ENCODE results near the gene ALG1.
A peak's percentile ranks its signal among the peaks of the same experiment; 100 is the strongest.
"Not testable (repeated sequence)": the region's sequence is repeated elsewhere in the genome, so short reads cannot be mapped to it uniquely, and the experiment has no call there.

Gene ALG1

GRCh38 chr16:5075637-5076036, 4.0 kb downstream of the ALG1 start:
- POLR2A ChIA-PET, result no interaction called here
- TF ChIP-seq ELF4 (IDR thresholded peaks at IDR 0.05) (no peak), ARNT (IDR thresholded peaks at IDR 0.05) (no peak), SP1 (IDR thresholded peaks at IDR 0.05) (no peak), CTBP1 (IDR thresholded peaks at IDR 0.05; ENCODE audit: borderline replicate concordance) (no peak), TARDBP (IDR thresholded peaks at IDR 0.05) (no peak), BHLHE40 (IDR thresholded peaks at IDR 0.05; ENCODE audit: borderline replicate concordance) (no peak), FOXK2 (IDR thresholded peaks at IDR 0.05) (no peak), PKNOX1 (IDR thresholded peaks at IDR 0.05) (no peak), FOXM1 (IDR thresholded peaks at IDR 0.05; ENCODE audit: borderline replicate concordance) (no peak), SUZ12 (IDR thresholded peaks at IDR 0.05) (no peak), L3MBTL2 (conservative IDR thresholded peaks at IDR 0.05) (no peak), LEF1 (IDR thresholded peaks at IDR 0.05; ENCODE audit: borderline replicate concordance) (no peak), NFRKB (IDR thresholded peaks at IDR 0.05) (no peak), FOXA1 (IDR thresholded peaks at IDR 0.05) (no peak), HDGF (IDR thresholded peaks at IDR 0.05; ENCODE audit: borderline replicate concordance) (no peak)
- CTCF ChIA-PET, result no interaction called here
- no peak for DNase-seq (ENCODE audit: extremely low spot score)

DNA sequence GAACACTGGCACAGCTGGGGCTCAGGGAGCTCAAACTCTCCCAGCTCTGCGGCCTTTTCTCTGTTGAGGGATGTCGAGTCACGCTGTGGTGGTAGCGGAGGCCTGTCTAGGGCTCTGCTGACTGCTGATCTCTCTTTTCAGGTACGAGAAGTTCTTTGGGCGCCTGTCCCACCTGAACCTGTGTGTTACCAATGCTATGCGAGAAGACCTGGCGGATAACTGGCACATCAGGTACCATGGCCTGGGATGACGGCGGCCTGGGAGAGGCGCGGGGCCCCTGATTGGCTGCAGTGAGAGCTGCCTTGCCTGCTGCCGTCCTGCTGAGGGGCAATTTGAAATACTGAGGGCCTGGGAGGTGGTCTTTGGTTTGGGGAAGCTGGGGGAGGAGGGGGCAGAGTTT, 5.7 kb downstream of the ALG1 start:
- no peak for DNase-seq (ENCODE audit: extremely low spot score)
- TF ChIP-seq LEF1 (IDR thresholded peaks at IDR 0.05; ENCODE audit: borderline replicate concordance), result no peak
- no peak for TF ChIP-seq HDGF (IDR thresholded peaks at IDR 0.05; ENCODE audit: borderline replicate concordance)
- TF ChIP-seq ELF4 (IDR thresholded peaks at IDR 0.05), result no peak
- TF ChIP-seq FOXK2 (IDR thresholded peaks at IDR 0.05), result no peak
- no peak for TF ChIP-seq L3MBTL2 (conservative IDR thresholded peaks at IDR 0.05)
- ChIA-PET POLR2A (no interaction called here), CTCF (no interaction called here)

GRCh38 chr16:5078626-5079025, 7.0 kb downstream of the ALG1 start:
- TF ChIP-seq FOXA1 (IDR thresholded peaks at IDR 0.05) (no peak), ELF4 (IDR thresholded peaks at IDR 0.05) (no peak), BHLHE40 (IDR thresholded peaks at IDR 0.05; ENCODE audit: borderline replicate concordance) (no peak), SUZ12 (IDR thresholded peaks at IDR 0.05) (no peak), TARDBP (IDR thresholded peaks at IDR 0.05) (no peak), FOXM1 (IDR thresholded peaks at IDR 0.05; ENCODE audit: borderline replicate concordance) (no peak), NFRKB (IDR thresholded peaks at IDR 0.05) (no peak), FOXK2 (IDR thresholded peaks at IDR 0.05) (no peak), SP1 (IDR thresholded peaks at IDR 0.05) (no peak), LEF1 (IDR thresholded peaks at IDR 0.05; ENCODE audit: borderline replicate concordance) (no peak), PKNOX1 (IDR thresholded peaks at IDR 0.05) (no peak), L3MBTL2 (conservative IDR thresholded peaks at IDR 0.05) (no peak)
- CTCF ChIA-PET, result no interaction called here
- DNase-seq (ENCODE audit: extremely low spot score), result no peak
- POLR2A ChIA-PET, result no interaction called here

DNA sequence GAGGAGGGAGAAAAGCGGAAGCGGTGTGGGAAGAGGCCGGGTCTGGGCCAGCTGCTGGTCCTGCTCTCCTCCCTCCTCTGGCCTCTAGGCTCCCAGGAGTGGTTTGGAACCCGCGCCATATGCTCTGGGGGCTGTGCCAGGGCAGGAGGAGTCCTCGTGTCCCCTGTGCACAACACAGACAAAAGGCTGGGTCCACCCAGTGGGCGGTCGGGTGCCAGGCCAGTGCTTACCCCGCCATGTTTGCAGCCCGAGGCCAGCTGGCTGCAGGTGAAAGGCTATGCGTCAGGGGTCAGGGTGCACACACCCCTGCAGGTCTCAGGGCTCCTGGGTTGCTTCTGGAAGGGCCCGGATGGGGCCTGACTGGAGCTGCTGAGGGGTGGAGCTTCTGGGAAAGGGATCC, 8.8 kb downstream of the ALG1 start:
- POLR2A ChIA-PET; CTCF ChIA-PET; DNase-seq (ENCODE audit: extremely low spot score): not testable (repeated sequence)

DNA sequence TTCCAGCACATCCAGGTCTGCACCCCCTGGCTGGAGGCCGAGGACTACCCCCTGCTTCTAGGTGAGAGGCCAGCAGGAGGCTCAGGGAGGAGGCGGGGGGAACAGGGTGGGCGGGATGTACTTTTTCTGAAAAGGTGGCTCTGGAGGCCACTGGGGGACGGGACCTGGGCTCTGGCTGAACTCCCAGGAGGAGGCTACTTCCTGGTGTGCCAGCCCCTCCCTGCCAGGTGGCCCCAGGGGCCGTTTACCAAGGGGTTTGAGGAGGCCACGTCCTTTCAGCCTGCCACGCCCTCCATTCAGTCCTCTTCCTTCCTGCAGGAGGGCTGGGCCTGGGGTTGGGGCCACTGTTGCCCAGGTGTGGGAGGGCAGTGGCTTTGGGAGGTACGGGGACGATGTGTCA, 9.4 kb downstream of the ALG1 start:
- DNase-seq (ENCODE audit: extremely low spot score); POLR2A ChIA-PET; CTCF ChIA-PET: not testable (repeated sequence)

DNA sequence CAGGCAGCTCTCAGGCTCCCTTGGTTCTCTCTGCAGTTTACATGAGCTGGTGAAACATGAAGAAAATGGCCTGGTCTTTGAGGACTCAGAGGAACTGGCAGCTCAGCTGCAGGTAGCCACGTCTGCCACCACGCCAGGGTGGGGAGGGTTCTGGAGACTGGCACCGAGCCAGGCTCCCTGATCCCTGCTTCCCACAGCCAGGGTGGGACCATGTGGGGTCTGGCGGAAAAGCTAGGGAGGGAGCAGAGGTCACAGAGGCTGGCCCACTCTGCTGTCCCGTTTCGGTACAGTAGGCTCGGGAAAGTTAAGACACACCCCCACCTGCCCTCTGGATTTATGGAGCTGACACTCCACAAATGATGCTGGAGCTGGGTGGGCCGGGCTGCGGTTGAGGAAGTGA, 12.0 kb downstream of the ALG1 start:
- DNase-seq (ENCODE audit: extremely low spot score); CTCF ChIA-PET; POLR2A ChIA-PET: not testable (repeated sequence)

DNA sequence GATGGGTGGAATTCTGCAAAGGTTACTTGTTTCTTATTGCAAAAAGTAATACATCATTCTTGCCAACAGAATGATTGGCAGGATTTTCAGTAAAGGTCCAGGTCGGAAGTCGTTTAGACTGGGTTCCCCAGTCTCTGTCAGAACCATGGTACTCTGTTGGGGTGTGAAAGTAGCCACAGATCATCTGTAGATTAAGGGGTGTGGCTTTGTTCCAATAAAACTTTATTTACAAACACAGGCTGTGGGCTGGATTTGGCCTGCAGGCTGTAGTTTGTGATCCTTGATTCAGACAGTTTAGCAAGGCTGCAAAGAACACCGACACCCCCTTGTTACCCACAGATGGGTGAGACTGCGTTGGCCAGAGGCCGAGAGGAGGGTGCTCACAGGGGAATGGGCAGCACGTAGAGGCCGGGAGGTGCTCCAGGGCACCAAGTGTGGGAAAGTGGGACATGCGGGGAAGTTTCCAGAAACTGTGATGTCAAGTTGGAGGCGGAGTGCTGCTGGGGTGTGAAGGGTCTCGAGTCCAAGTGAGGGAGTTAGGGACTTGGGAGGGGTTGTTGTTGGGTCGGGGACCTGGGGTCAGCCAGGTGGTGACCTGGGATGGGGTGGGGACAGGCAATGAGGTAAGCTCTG, 12.6 kb downstream of the ALG1 start:
- not testable (repeated sequence) for DNase-seq (ENCODE audit: extremely low spot score)
- POLR2A ChIA-PET, result interaction anchor here (1.0 kb wide), 1 partner anchor 14 kb away, joined by 3 read pairs; no protein-coding TSS in a partner anchor
- CTCF ChIA-PET, result interaction anchor here (0.7 to 1.1 kb wide), 2 partner anchors 14 to 28 kb away, joined by 3 to 5 read pairs; no protein-coding TSS in a partner anchor

GRCh38 chr16:5084802-5085201, 13.2 kb downstream of the ALG1 start:
- ChIA-PET CTCF (interaction anchor here (0.7 to 1.1 kb wide), 2 partner anchors 14 to 29 kb away, joined by 3 to 5 read pairs; no protein-coding TSS in a partner anchor), POLR2A (interaction anchor here (1.0 kb wide), 1 partner anchor 13 kb away, joined by 3 read pairs; no protein-coding TSS in a partner anchor)
- peak; percentile 53 for DNase-seq (ENCODE audit: extremely low spot score)

GRCh38 chr16:5085716-5086115, 14.1 kb downstream of the ALG1 start:
- CTCF ChIA-PET; DNase-seq (ENCODE audit: extremely low spot score); POLR2A ChIA-PET: not testable (repeated sequence)

GRCh38 chr16:5088086-5088790, 16.6 kb downstream of the ALG1 start:
- DNase-seq (ENCODE audit: extremely low spot score); CTCF ChIA-PET; POLR2A ChIA-PET: not testable (repeated sequence)

- DNase-seq (ENCODE audit: extremely low spot score); POLR2A ChIA-PET: not testable (repeated sequence)
Measured at GRCh38 chr16:5088936-5089335, 17.3 kb downstream of the ALG1 start.

DNA sequence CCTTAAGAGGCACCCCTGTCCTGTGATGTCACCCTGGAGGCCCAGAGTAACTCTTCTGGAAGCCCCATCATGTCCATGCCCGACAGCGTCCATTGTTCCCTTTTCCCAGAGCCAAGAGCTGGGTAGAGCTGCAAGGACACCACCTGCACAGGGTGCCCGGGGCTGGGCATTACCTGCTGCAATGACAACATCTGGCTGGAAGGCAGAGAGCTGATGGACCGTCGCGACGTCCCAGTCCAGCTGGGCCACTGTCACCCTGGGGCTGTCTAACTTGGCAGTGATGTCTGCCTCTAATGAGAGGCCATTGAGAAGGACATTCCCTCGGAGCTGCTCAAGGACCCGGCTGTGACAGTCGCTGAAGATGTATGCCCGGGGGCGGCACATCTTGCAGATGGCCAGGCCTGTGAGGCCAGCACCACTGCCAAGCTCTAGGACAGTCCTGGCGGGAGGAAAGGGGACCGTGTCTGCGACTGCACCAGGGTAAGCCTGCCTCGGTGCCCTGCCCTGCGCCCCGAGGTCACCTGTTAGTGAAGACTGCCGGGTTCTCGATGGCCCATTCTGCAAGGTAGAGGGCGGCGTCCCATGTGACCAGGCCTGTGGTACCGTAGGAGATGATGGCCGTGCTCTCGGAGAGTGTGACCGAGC, 18.4 kb downstream of the ALG1 start:
- CTCF ChIA-PET; DNase-seq (ENCODE audit: extremely low spot score); POLR2A ChIA-PET: not testable (repeated sequence)

More at GRCh38 chr16:5088936-5089335, 17.3 kb downstream of the ALG1 start:
- CTCF ChIA-PET, result not testable (repeated sequence)

DNA sequence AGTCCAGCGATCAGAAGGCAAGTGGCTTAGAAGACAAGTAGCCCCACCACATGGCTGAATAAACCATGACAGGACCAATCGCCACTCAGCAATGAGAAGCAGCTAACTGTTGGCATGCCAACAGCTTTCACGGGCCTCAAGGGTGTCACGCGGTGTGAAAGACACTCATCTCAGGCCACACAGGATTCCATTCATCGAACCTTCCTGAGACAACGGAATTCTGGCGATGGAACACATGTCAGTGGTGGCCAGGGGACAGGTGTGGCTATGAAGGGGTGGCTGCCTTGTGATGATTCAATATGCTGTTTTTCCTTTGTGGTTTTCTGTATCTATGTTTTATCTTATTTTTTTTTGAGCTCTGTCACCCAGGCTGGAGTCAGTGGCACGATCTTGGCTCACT, 18.9 kb downstream of the ALG1 start:
- DNase-seq (ENCODE audit: extremely low spot score); CTCF ChIA-PET; POLR2A ChIA-PET: not testable (repeated sequence)
